ENCODE results near the gene FAT1. TPM values are rescaled to one million over a fixed set of nuclear protein-coding genes. Genes with fewer than 3 reads are reported as not detected.
A peak's percentile ranks its signal among the peaks of the same experiment; 100 is the strongest.

FAT1 gene
- total and polyA plus RNA-seq, 2 experiments from 2014 or later: 15.8 to 98.1 TPM

DNA sequence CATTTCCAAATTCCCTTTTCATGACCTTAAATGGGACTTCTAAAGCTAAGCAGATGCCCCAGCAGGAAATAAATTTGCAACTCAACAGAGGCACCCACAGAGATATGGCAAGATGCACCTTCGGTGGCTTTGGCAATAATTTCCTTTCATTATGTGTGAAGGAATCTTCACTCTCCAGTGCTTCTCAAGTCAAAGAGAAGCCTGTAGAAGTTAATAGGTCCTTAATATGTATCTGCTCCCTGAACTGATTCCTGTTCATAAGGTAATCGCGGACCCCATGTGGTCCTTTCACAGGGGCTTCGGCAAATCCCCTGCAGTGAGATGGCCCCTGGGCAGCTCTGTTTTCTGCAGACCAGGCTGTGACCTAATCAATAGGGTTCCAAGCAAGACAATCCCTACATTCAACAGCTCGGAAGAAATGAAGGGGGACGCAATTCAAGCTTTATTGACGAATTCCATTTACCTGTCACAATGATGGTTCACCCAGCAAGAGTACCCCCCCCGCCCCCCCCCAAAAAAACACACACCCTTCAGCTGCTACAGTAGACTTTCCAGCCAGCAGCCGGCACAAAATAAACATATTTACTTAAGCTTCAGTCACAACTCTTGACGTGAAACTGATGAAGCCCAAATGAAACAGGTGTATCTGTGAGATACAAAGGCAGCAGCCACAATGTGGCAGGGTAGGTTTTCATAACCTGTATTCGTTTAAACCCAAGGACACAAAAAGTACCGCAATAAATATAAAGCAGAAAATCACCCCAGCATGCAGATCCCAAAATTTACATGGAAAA, 35.3 kb downstream of the FAT1 start:
- H3K9me3 ChIP-seq (ENCODE audit: low read depth): no peaks in the 10 kb centered on the region
- H3K4me3 ChIP-seq: no peak overlapping the region
- DNase-seq (ENCODE audit: low read depth in 1 of 2, low spot score in 1 of 2): no peak
- peaks cover 25% of the 10 kb centered on the region for H3K4me1 ChIP-seq (ENCODE audit: low read depth)
- no peaks in the 10 kb centered on the region for H3K36me3 ChIP-seq
- TF ChIP-seq CTCF (IDR thresholded peaks at IDR 0.05; ENCODE audit: low read depth, low read length): no peak
- no peaks in the 10 kb centered on the region for H3K27me3 ChIP-seq
- H3K27ac ChIP-seq: no peak overlapping the region

DNA sequence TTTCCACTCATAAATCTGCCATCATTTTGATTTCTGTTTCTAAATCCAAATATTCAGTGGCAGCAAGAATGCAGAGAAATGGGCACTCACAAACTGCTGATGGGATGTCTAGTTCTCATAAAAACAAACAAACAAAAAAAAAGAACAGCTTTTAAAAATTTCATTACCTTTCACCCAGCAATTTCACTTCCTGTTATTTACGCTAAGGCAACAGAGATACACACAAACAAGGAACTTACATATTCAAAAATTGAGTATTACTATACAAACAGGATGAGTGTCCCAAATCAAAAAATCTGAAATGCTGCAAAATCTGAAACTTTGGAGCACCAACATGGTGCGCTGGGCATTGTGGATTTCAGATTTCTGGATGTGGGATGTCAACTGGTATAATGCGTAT, 36.4 kb downstream of the FAT1 start:
- Histone ChIP-seq H3K4me1 (ENCODE audit: low read depth) (peaks cover 25% of the 10 kb centered on the region), H3K27ac (no peak overlapping the region), H3K36me3 (no peaks in the 10 kb centered on the region), H3K4me3 (no peak overlapping the region), H3K27me3 (no peaks in the 10 kb centered on the region), H3K9me3 (ENCODE audit: low read depth) (no peaks in the 10 kb centered on the region)
- DNase-seq (ENCODE audit: low read depth in 1 of 2, low spot score in 1 of 2): no peak
- TF ChIP-seq CTCF (IDR thresholded peaks at IDR 0.05; ENCODE audit: low read depth, low read length): no peak

GRCh38 chr4:186685767-186686183, 37.9 kb downstream of the FAT1 start:
- H3K36me3 ChIP-seq: no peaks in the 10 kb centered on the region
- peaks cover 25% of the 10 kb centered on the region for H3K4me1 ChIP-seq (ENCODE audit: low read depth)
- H3K4me3 ChIP-seq: no peak overlapping the region
- no peak for TF ChIP-seq CTCF (IDR thresholded peaks at IDR 0.05; ENCODE audit: low read depth, low read length)
- H3K27ac ChIP-seq: peak overlapping the region; percentile 93
- H3K9me3 ChIP-seq (ENCODE audit: low read depth): no peaks in the 10 kb centered on the region
- H3K27me3 ChIP-seq: no peaks in the 10 kb centered on the region
- peak in 1 of 2 donors; percentile 84 for DNase-seq (ENCODE audit: low read depth in 1 of 2, low spot score in 1 of 2)

GRCh38 chr4:186684889-186685309, 38.8 kb downstream of the FAT1 start:
- Histone ChIP-seq H3K27me3 (no peaks in the 10 kb centered on the region), H3K27ac (peak overlapping the region; percentile 93), H3K4me1 (ENCODE audit: low read depth) (peaks cover 25% of the 10 kb centered on the region), H3K36me3 (no peaks in the 10 kb centered on the region), H3K4me3 (no peak overlapping the region), H3K9me3 (ENCODE audit: low read depth) (no peaks in the 10 kb centered on the region)
- peak in 1 of 2 donors; percentile 61 for DNase-seq (ENCODE audit: low read depth in 1 of 2, low spot score in 1 of 2)
- TF ChIP-seq CTCF (IDR thresholded peaks at IDR 0.05; ENCODE audit: low read depth, low read length): no peak

DNA sequence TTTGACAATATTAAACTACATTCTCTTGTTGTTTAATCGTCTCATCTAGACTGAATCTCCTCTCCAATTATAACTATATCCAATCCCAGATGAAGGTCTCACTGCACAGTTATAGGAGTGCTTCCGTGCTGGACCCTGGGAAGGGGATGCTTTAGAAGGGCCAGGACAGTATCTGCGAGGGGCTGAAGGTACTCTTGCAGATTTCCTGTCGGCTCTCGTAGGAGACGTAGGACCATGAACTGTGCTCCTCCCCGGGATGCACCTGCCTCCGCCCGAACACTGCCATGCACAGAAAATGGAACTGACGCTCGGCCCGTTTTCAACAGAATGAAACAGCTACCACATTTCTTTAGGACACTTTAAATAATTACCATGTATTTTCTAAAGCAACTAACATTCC, 39.4 kb downstream of the FAT1 start:
- peak overlapping the region; percentile 93 for H3K27ac ChIP-seq
- no peak for DNase-seq (ENCODE audit: low read depth in 1 of 2, low spot score in 1 of 2)
- H3K36me3 ChIP-seq: no peaks in the 10 kb centered on the region
- H3K27me3 ChIP-seq: no peaks in the 10 kb centered on the region
- H3K4me3 ChIP-seq: no peak overlapping the region
- H3K4me1 ChIP-seq (ENCODE audit: low read depth): peaks cover 23% of the 10 kb centered on the region
- no peaks in the 10 kb centered on the region for H3K9me3 ChIP-seq (ENCODE audit: low read depth)
- TF ChIP-seq CTCF (IDR thresholded peaks at IDR 0.05; ENCODE audit: low read depth, low read length): no peak

All from cardiac muscle cell (in vitro differentiated cells and primary cell).